ENCODE data around the gene SYCP2L. TPM values are rescaled to one million over a fixed set of nuclear protein-coding genes. Genes with fewer than 3 reads are reported as not detected.

The SYCP2L gene
- total and polyA plus RNA-seq, 2 of the 4 experiments (the other 2 are of a cell fraction), result 0.05 TPM; not detected in 1

GRCh38 chr6:10843554-10843953, 43.3 kb upstream of the SYCP2L start:
- H2AK5ac ChIP-seq (ENCODE audit: low read depth, low read length), result no peak overlapping the region
- in situ Hi-C loops (cut with MboI; ENCODE audit: low sequenced_read_pairs) (loop anchor here (25.0 kb wide), 1 partner anchor 669 kb away; no protein-coding TSS in a partner anchor), intact Hi-C loops (cut with micrococcal nuclease) (no loop called here), dilution Hi-C loops (cut with HindIII; ENCODE audit: low sequenced_read_pairs, unreplicated experiment) (no loop called here)
- no peak overlapping the region for H3K14ac ChIP-seq (replicated peaks; ENCODE audit: low read depth, low read length)
- TF ChIP-seq RFX5 (IDR thresholded peaks at IDR 0.05; ENCODE audit: low read depth, low read length), result no peak
- no peak for TF ChIP-seq MAFK (IDR thresholded peaks at IDR 0.05; ENCODE audit: low read depth, low read length)
- no peak for TF ChIP-seq FOS (IDR thresholded peaks at IDR 0.05; ENCODE audit: low read depth, low read length)
- TF ChIP-seq ELK1 (IDR thresholded peaks at IDR 0.05; ENCODE audit: borderline replicate concordance, low read depth, low read length), result no peak
- TF ChIP-seq POLR2A (IDR thresholded peaks at IDR 0.05; ENCODE audit: low read depth, low read length), result no peak
- no peak for TF ChIP-seq NFE2L2 (IDR thresholded peaks at IDR 0.05; ENCODE audit: low read depth, low read length)
- no peak for TF ChIP-seq SMC3 (IDR thresholded peaks at IDR 0.05; ENCODE audit: low read depth, low read length)
- TF ChIP-seq CEBPB (IDR thresholded peaks at IDR 0.05; ENCODE audit: low read depth, low read length), result no peak
- TF ChIP-seq RCOR1 (IDR thresholded peaks at IDR 0.05; ENCODE audit: insufficient replicate concordance, low read length), result no peak
- TF ChIP-seq CHD1 (IDR thresholded peaks at IDR 0.05; ENCODE audit: low read depth, low read length), result no peak
- TF ChIP-seq RAD21 (IDR thresholded peaks at IDR 0.05; ENCODE audit: low read length), result no peak
- no peak for TF ChIP-seq MAZ (IDR thresholded peaks at IDR 0.05; ENCODE audit: borderline replicate concordance, low read depth, low read length)
- no peak for TF ChIP-seq MXI1 (IDR thresholded peaks at IDR 0.05; ENCODE audit: borderline replicate concordance, low read depth, low read length)
- TF ChIP-seq CTCF (conservative IDR thresholded peaks at IDR 0.05; ENCODE audit: low read depth, low read length), result no peak
- no peak for TF ChIP-seq BHLHE40 (IDR thresholded peaks at IDR 0.05; ENCODE audit: low read depth, low read length)
- no peak for TF ChIP-seq USF2 (IDR thresholded peaks at IDR 0.05; ENCODE audit: low read depth, low read length)
- H3K4me1 ChIP-seq (ENCODE audit: control insufficient read depth, insufficient read depth, low read length), result no peaks in the 10 kb centered on the region
- ATAC-seq (ENCODE audit: low read depth), result no peak
- no peak overlapping the region for H2AK9ac ChIP-seq (replicated peaks; ENCODE audit: low read depth, low read length, poor library complexity)
- H3K79me1 ChIP-seq (ENCODE audit: low read depth in 1 of 2, low read length in 2 of 2), result no peaks in the 10 kb centered on the region
- no peak overlapping the region for H2BK120ac ChIP-seq (ENCODE audit: low read depth, low read length)
- no peak overlapping the region for H2BK20ac ChIP-seq (ENCODE audit: low read depth, low read length)
- H4K20me1 ChIP-seq (ENCODE audit: insufficient read depth, low read length), result no peaks in the 10 kb centered on the region
- BruUV-seq (replicated peaks), result no TSS peak
- no peak overlapping the region for H3K4me2 ChIP-seq (ENCODE audit: low read depth, low read length)
- H2BK5ac ChIP-seq (ENCODE audit: low read depth, low read length, poor library complexity, severe bottlenecking), result no peak overlapping the region
- no peak for DNase-seq
- H3K23ac ChIP-seq (ENCODE audit: low read depth, low read length), result no peak overlapping the region
- no peak overlapping the region for H3K4me3 ChIP-seq (ENCODE audit: insufficient read depth, low read depth, low read length)
- no peak overlapping the region for H2AFZ ChIP-seq (replicated peaks; ENCODE audit: low read length, poor library complexity)
- H4K8ac ChIP-seq (ENCODE audit: low read depth in 2 of 2, low read length in 2 of 2), result no peak overlapping the region
- H3K9ac ChIP-seq (ENCODE audit: low read depth, low read length), result no peak overlapping the region
- H3K9me1 ChIP-seq (ENCODE audit: insufficient read depth, low read length), result no peaks in the 10 kb centered on the region
- H4K91ac ChIP-seq (ENCODE audit: insufficient read depth, low read depth, low read length), result no peak overlapping the region
- no peak overlapping the region for H3K56ac ChIP-seq (ENCODE audit: extremely low read depth, insufficient read depth, low read length)
- H3K18ac ChIP-seq (ENCODE audit: low read depth, low read length), result no peak overlapping the region
- H3K36me3 ChIP-seq (ENCODE audit: control insufficient read depth, insufficient read depth, low read length), result no peaks in the 10 kb centered on the region
- CTCF ChIA-PET, result interaction anchor here (0.6 kb wide), 1 partner anchor 169 kb away, joined by 4 read pairs; no protein-coding TSS in a partner anchor
- no peaks in the 10 kb centered on the region for H3K9me3 ChIP-seq (ENCODE audit: control insufficient read depth, insufficient read depth, low read length)
- H3K27me3 ChIP-seq (ENCODE audit: control insufficient read depth, insufficient read depth, low read length), result peaks cover 6% of the 10 kb centered on the region
- H3K4ac ChIP-seq (ENCODE audit: low read depth, low read length), result no peak overlapping the region
- H3K27ac ChIP-seq (ENCODE audit: insufficient read depth, low read length), result no peak overlapping the region
- H2BK15ac ChIP-seq (ENCODE audit: low read depth, low read length), result no peak overlapping the region
- POLR2A ChIA-PET (ENCODE audit: unreplicated experiment), result no interaction called here
- no peak overlapping the region for H4K5ac ChIP-seq (ENCODE audit: low read depth, low read length)

Data from IMR-90 (cell line).